WTC11 (cell line): ENCODE data around the gene RFPL4AL1. TPM values are rescaled to one million over a fixed set of nuclear protein-coding genes. Genes with fewer than 3 reads are reported as not detected.
"Not testable (repeated sequence)": the region's sequence is repeated elsewhere in the genome, so short reads cannot be mapped to it uniquely, and the experiment has no call there.

Experiments used
- ATAC-seq: fragments of 200-7000 bp; cut with Tn5 transposase; 2 replicates; pipeline ENCODE4 v1.10.0; 2021; ENCODE audit warnings: mild to moderate bottlenecking, moderate library complexity
- CTCF ChIA-PET: fragments of 300-600 bp; sonication (Branson Sonifier 250); formaldehyde crosslinking; loops from one replicate; lab custom pipeline; 2021; ENCODE audit warnings: antibody characterized with exemption; lab: Charles Lee
- POLR2A ChIA-PET: fragments of 350-600 bp; sonication (Branson Sonifier 250); formaldehyde crosslinking; loops from one replicate; lab custom pipeline; 2021; ENCODE audit warnings: antibody characterized with exemption; lab: Charles Lee
- DNase-seq: peaks from one replicate; pipeline ENCODE4 v3.0.0; 2021; ENCODE audit warnings: low spot score
- H3K27ac Mint-ChIP-seq: 2 replicates; pipeline ENCODE4 v1.8.0; 2021; ENCODE audit warnings: mixed read lengths
- H3K27me3 Mint-ChIP-seq: 2 replicates; pipeline ENCODE4 v1.8.0; 2021; ENCODE audit warnings: low read depth, mild to moderate bottlenecking, moderate library complexity, mixed read lengths
- H3K36me3 Mint-ChIP-seq: 2 replicates; pipeline ENCODE4 v1.8.0; 2021; ENCODE audit warnings: mixed read lengths
- H3K4me1 Mint-ChIP-seq: 2 replicates; pipeline ENCODE4 v1.8.0; 2022; ENCODE audit warnings: mixed read lengths
- H3K4me3 Mint-ChIP-seq: 2 replicates; pipeline ENCODE4 v1.8.0; 2021; ENCODE audit warnings: mild to moderate bottlenecking, moderate library complexity, mixed read lengths
- H3K9me3 Mint-ChIP-seq: 2 replicates; pipeline ENCODE4 v1.8.0; 2021; ENCODE audit warnings: mixed read lengths
- ARID4B ChIP-seq: sonication (generic); formaldehyde crosslinking; IDR thresholded peaks from 2 replicates; pipeline ENCODE4 v1.8.0; 2023; ENCODE audit warnings: missing genetic modification reagents, mild to moderate bottlenecking, borderline replicate concordance
- ATF2 ChIP-seq: sonication (generic); formaldehyde crosslinking; IDR thresholded peaks from 2 replicates; pipeline ENCODE4 v1.8.1; 2022; ENCODE audit warnings: low read depth, missing genetic modification reagents, borderline replicate concordance
- ATF3 ChIP-seq: sonication (generic); formaldehyde crosslinking; conservative IDR thresholded peaks from 2 replicates; pipeline ENCODE4 v1.8.1; 2022; ENCODE audit warnings: mild to moderate bottlenecking, missing genetic modification reagents
- CREB1 ChIP-seq: sonication (generic); formaldehyde crosslinking; IDR thresholded peaks from 2 replicates; pipeline ENCODE4 v1.8.0; 2023; ENCODE audit warnings: mild to moderate bottlenecking, missing genetic modification reagents
- ELF4 ChIP-seq: sonication (generic); formaldehyde crosslinking; IDR thresholded peaks from 2 replicates; pipeline ENCODE4 v1.8.1; 2022; ENCODE audit warnings: low read depth, mild to moderate bottlenecking, moderate library complexity, missing genetic modification reagents
- ERG ChIP-seq: fragments of 250-450 bp; sonication (Bioruptor Pico); IDR thresholded peaks from 2 replicates; pipeline ENCODE4 v1.8.0; 2021; ENCODE audit warnings: mild to moderate bottlenecking
- GRHL2 ChIP-seq: fragments of 250-450 bp; sonication (Bioruptor Pico); IDR thresholded peaks from 2 replicates; pipeline ENCODE4 v1.8.0; 2022; ENCODE audit warnings: mild to moderate bottlenecking, moderate library complexity; ENCODE audit not compliant: insufficient replicate concordance, severe bottlenecking
- HMGA2 ChIP-seq: fragments of 250-450 bp; sonication (Bioruptor Pico); IDR thresholded peaks from 2 replicates; pipeline ENCODE4 v1.4.0; 2021; ENCODE audit warnings: mild to moderate bottlenecking, moderate library complexity
- MXD4 ChIP-seq: fragments of 250-450 bp; sonication (Bioruptor Pico); IDR thresholded peaks from 2 replicates; pipeline ENCODE4 v1.8.0; 2021; ENCODE audit warnings: mild to moderate bottlenecking, moderate library complexity, borderline replicate concordance
- NFE2L1 ChIP-seq: sonication (generic); formaldehyde crosslinking; IDR thresholded peaks from 2 replicates; pipeline ENCODE4 v1.8.1; 2023; ENCODE audit warnings: missing genetic modification reagents
- PRDM15 ChIP-seq: sonication (generic); formaldehyde crosslinking; IDR thresholded peaks from 2 replicates; pipeline ENCODE4 v1.8.0; 2022; ENCODE audit warnings: missing genetic modification reagents
- PRRX2 ChIP-seq: fragments of 250-450 bp; sonication (Bioruptor Pico); IDR thresholded peaks from 2 replicates; pipeline ENCODE4 v1.8.0; 2021; ENCODE audit warnings: mild to moderate bottlenecking
- STAT6 ChIP-seq: sonication (generic); formaldehyde crosslinking; conservative IDR thresholded peaks from 2 replicates; pipeline ENCODE4 v1.8.1; 2023; ENCODE audit warnings: mild to moderate bottlenecking, low read depth, missing genetic modification reagents, moderate library complexity
- ZBTB43 ChIP-seq: sonication (generic); formaldehyde crosslinking; IDR thresholded peaks from 2 replicates; pipeline ENCODE4 v1.8.1; 2023; ENCODE audit warnings: mild to moderate bottlenecking, missing genetic modification reagents
- ZNF423 ChIP-seq: fragments of 250-450 bp; sonication (Bioruptor Pico); IDR thresholded peaks from 2 replicates; pipeline ENCODE4 v2.1.2; 2022; ENCODE audit warnings: mild to moderate bottlenecking, moderate library complexity
- total RNA-seq: library from RNA; stranded (reverse); gene quantifications from 3 replicates; pipeline ENCODE4 v1.2.3, GENCODE V29; 2021

RFPL4AL1 gene
- total RNA-seq, 1 experiment from 2014 or later = not detected

GRCh38 chr19:55723491-55723890, 45.4 kb upstream of the RFPL4AL1 start:
- CTCF ChIA-PET = no interaction called here
- peaks cover 65% of the 10 kb centered on the region for H3K36me3 Mint-ChIP-seq
- TF ChIP-seq NFE2L1 (CRISPR knock-in tag) (no peak), ARID4B (CRISPR knock-in tag) (no peak), STAT6 (CRISPR knock-in tag) (no peak), ZBTB43 (CRISPR knock-in tag) (no peak), ELF4 (CRISPR knock-in tag) (no peak), GRHL2 (no peak), ATF3 (CRISPR knock-in tag) (no peak), ZNF423 (no peak), CREB1 (CRISPR knock-in tag) (no peak), HMGA2 (CRISPR knock-in tag) (no peak), ATF2 (no peak), ERG (CRISPR knock-in tag) (no peak), PRRX2 (CRISPR knock-in tag) (no peak), PRDM15 (CRISPR knock-in tag) (no peak), MXD4 (CRISPR knock-in tag) (no peak)
- no peak overlapping the region for H3K4me3 Mint-ChIP-seq
- peaks cover 87% of the 10 kb centered on the region for H3K9me3 Mint-ChIP-seq
- no peaks in the 10 kb centered on the region for H3K4me1 Mint-ChIP-seq
- DNase-seq (no peak), ATAC-seq (no peak)
- no peak overlapping the region for H3K27ac Mint-ChIP-seq
- peaks cover 10% of the 10 kb centered on the region for H3K27me3 Mint-ChIP-seq
- POLR2A ChIA-PET = no interaction called here

GRCh38 chr19:55730378-55730777, 38.5 kb upstream of the RFPL4AL1 start:
- H3K27ac Mint-ChIP-seq, ATAC-seq, DNase-seq, H3K4me3 Mint-ChIP-seq, H3K4me1 Mint-ChIP-seq, POLR2A ChIA-PET, CTCF ChIA-PET: not testable (repeated sequence)
- Mint-ChIP-seq H3K27me3 (peaks cover 19% of the 10 kb centered on the region), H3K9me3 (peaks cover 82% of the 10 kb centered on the region), H3K36me3 (peaks cover 51% of the 10 kb centered on the region)
